GM19328 (cell line): ENCODE results near the gene KRT31.
"Not testable (repeated sequence)": the region's sequence is repeated elsewhere in the genome, so short reads cannot be mapped to it uniquely, and the experiment has no call there.

ENCODE experiments used
- ATAC-seq: cut with Tn5 transposase; IDR thresholded peaks from one replicate; pipeline ENCODE4 v1.9.1; 2021; ENCODE audit warnings: mild to moderate bottlenecking, moderate library complexity; ENCODE audit not compliant: unreplicated experiment

The KRT31 gene

DNA sequence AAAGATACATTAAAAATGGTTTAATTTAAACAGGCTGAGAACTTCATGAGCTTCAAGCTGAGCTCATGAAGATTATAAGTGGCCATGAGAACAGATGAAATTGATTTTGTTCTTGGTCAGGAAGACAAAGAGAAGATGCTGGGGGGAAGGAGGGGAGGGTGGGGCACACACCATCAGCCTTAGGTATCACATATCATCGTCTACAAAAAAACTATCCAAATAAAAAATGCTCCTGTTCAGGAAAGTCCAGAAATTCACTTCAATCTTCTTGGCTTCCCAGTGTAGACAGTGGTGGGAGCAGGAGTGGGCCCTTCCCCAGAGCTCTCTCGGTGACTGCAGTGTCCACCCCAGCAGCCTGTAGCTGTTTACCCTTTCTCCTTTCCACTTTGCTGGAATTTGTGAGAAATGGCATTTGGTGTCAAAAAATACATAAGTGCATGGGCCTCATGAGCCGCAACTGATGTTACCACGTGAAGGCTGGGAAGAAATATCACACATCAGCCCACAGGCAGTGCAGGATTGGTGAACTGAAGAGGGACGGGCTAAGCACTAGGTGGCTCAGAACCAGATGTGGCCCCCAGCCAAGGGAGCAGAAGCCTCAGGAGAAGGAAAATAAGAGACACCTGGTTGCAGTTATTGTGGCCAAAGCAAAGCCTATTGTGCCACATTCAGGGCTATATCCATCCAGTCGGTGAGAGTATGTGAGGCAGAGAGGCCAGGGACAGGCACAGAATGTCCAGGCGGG lies 20.9 kb upstream of the KRT31 start:
- no peak for ATAC-seq

DNA sequence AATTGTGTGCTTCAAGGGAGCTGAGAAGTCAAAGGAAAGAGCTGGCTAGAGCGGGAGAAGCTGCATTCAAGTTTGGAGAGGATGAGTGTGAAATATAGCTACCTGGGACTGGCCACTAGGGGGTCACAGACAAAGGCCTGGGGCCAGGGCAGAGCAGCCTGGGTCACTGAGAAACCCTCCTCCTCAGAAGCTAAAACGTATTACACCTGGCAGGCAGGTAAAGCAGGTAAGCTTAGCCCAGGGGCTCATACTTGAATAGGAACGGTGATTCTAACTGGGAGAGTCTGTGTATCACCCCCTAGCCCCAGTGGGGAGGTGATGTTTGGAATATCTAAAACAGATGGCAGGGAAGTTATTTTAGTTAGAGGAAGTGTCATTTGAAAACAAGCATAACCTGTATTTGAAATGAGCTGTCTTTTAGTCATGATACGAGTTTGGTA lies 20.2 kb upstream of the KRT31 start:
- ATAC-seq = no peak

DNA sequence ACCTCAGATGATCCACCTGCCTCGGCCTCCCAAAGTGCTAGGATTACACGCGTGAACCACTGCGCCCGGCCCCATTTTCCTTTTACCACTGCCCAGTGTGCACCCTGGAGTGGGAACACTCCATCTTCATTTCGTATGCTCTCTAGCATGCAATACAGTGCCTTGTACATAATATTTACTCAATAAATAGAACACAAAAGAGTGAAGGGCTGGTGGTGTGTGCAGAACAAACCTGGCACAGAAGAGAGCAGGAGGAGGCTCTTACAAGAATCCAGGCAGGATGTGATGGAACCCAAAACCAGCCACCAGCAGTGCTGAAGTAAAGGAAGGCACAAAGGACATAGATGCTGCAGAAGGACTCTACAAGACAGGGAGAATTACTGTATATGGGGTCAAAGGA lies 19.7 kb upstream of the KRT31 start:
- no peak for ATAC-seq

DNA sequence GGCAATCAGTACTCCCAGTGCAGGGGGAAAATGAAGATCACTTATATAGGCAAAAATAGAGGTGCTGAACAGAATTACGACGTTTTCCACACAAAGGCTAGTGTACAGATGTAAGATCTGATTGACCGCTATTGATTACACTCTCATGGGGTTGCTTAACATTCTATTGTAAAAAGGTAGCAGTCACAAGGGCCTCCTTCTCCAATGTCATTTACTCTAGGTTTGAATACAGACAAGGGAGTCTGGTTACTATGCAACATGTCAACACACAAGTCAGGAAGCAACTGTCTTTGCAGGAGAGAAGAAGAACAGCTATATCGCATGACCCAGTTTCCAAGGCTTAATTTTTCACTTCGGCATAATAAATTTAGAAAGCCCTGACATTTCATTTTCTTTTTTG lies 19.1 kb upstream of the KRT31 start:
- no peak for ATAC-seq

DNA sequence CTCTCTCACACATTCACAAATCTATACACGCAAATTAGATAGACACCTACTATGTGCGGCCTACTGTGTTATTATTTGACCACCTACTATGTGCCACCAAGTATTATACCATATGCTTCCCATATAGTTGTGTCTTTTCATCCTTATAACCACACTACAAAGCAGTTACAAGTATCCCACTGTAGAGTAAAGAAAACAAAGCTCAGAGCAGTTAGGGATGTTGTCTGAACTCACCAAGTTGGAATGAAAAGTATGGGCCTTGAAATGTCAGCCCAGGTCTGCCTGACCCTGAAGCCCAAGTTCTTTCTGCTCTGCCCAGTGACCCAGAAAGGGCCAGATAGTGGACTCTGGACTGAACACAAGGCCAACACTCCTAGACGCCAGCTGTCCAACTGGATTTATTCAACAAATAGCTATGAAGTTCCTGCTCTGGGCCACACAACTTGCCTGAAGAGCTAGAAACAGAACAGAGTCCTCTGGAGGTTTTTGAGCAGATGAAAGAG lies 18.5 kb upstream of the KRT31 start:
- ATAC-seq = no peak

DNA sequence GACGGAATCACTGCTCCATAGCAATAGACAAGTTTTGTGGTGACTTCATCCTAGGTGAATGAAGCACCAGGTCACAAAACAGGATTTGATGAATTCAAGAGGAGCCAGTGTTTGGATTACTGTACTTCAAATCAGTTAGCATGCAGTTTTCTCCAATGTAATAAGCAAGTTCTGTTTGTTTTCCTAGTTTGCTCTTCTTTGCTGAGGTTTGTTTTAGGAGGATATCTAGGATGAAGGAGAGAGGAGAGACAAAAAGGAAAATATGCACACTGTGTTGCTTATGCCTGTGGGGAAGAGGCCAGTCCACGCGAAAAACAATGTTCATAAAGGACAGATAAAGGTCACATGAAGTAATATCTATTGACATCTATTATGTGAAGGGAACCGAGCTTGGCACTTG lies 18.0 kb upstream of the KRT31 start:
- ATAC-seq = no peak

DNA sequence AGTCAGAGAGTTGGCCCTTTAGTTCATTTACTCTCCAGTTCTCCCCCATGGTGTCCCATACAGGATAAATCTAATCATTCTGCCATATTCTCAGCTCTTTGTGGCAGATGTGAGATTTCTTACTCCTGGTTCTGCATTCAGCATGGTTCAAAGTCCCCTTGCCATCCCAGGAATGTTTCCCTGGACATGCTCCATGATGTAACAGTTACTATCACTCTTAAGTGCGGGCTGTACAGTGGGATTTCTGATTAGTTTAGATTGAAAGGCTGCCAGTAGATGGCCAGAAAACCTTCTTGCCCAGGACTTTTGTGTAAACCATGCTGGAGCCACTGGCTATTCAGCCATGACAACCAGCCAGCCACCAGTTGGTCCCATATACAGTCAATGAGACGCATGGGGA lies 16.6 kb upstream of the KRT31 start:
- no peak for ATAC-seq

DNA sequence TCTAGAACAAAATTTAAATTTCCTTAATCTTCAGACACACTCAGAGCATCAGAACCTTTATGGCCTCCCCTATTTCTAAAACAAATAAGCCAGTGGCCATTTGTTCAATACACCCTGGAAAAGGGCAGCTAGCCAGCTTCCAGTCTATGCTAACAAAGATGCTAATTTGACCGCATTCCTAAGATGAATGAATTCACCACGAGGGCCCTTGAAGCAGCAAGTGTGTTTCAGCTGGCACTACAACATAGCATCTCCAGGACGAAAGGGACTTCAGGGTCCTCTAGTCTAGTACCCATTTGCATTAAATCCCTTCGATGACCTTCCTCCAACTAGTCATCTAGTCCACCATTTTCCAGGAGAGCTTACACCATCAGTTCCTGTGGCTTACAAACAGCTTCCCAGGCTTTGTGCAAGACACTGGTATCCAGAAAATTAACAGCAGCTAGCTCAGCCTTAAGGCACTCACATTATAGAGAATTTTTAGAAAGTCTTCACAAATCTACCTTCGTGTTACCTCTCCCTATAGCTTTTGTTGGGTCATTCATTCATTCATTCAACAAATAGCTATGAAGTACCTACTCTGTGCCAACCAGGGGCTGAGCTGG lies 16.0 kb upstream of the KRT31 start:
- ATAC-seq = no peak

DNA sequence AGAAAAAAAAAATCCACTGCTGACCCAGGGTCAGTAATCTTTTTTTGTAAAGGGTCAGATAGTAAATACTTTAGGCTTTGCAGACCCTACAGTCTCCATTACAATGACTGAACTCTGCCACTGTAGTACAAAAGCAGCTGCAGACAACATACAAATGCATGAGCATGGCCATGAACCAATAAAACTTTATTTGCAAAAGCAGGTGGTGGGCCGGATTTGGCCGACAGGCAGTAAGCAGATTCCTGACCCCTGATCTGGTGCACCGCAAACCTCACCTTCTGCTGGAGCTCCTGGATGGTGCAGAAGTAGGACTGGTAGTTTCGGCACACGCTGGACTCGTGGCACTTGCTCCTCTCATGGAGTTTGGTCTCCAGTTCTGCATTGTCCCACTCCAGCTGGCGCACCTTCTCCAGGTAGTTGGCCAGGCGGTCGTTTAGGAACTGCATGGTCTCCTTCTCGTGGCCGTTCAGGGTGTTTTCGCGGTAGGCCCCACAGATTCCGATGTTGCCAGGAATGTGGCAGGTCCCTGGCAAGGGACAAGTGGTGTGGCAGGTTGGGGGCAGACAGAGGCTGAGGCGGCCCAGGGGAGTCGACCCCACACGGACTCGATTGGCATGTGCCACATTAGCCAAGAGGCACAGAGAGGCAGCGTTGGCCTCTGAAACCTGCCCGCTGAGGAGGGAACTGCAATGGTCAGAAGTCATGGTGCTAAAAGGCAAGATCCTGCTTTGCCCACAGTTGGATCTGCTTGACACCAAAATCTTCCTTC lies 13.8 kb upstream of the KRT31 start:
- ATAC-seq = no peak

DNA sequence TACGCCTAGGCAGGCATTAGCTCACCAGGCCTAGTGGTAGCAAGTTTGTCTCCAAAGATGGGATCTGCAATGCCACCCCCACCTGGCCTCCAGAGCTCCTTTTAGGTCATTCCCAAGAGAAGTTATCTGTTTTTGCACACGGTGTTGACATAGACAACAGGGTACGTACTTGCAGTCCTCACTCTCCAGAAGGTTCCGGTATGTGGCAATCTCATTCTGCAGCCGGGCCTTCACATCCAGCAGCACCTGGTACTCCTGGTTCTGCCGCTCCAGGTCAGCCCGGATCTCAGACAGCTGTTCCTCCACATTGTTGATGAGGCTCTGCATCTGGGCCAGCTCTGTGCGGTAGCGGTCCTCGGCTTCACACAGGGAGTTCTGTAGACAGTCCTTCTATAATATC lies 9.8 kb upstream of the KRT31 start:
- ATAC-seq = no peak

DNA sequence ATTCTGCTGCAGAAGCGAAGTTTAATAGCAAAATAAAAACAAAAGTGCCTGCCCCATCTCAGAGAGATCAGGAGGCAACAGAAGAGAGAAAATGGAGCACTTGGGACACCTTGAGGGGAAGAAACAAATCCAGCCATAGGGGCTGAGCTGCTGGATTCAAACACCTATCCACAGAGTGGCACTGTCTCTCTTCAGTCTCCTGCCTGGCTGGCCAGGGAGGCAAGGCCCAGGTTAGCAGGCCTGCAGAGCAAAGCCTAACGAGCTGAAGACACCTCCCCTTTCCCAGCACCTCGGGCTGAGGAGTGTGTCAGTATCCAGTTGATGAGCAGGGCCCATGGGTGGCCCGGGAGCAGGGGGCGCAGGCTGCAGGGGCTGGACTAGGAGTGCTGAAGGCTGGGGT lies 8.8 kb upstream of the KRT31 start:
- no peak for ATAC-seq

DNA sequence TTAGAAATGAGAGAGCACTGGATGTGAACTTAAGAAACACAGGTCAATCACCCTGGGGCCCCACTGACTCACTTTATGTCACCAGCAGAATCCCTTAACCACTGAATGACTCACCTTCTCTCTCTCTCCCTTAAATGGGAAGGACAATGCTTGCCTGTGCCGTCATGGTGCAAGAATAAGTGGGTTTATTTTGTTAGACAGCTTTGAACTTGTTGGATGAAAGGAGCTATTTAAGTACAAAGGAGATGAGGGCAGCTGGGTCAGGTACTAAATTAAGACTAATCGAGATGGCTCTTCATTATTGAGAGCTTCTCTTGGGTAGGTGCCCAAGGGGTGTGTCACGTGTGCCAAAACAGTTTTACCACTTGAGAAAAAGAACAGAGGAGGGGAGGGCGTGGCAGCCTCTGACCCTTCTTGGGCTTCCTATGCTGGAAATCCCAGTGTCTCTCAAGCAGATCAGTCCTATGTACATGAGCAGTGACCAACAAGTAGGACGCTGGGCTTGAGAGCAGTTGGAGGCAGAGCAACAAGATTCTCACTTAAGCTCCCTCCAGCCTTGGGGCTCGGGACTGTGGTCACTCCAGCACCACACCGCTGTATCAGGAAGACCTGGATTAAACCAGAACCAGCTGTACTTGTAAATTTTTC lies 6.7 kb upstream of the KRT31 start:
- ATAC-seq = no peak

DNA sequence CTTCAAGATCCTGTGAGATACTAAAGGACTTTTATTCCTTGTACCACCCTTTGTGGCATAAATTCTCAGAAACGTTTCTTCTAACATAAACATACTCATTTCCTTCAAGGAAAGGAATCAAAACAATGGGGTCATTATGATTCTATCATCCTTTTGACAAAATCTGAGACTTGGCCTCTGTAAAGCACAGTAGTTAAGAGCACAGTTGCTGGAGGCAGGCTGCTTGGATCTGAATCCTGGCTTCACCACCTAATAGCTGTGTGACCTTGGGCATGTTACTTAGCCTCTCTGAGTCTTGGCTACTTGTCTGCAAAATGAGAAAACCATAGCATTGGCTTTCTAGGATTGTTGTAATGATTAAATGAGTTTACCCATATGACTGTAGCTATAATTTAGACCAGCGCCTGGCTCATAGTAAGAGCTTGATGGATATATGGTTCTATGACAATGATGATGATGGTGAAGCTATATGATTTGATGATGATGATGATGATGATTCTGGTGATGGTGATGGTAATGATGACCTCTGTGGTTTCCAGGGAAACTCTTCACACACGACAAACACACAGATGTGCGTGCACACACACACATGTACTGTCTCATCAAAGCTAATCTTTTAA lies 6.1 kb upstream of the KRT31 start:
- no peak for ATAC-seq

DNA sequence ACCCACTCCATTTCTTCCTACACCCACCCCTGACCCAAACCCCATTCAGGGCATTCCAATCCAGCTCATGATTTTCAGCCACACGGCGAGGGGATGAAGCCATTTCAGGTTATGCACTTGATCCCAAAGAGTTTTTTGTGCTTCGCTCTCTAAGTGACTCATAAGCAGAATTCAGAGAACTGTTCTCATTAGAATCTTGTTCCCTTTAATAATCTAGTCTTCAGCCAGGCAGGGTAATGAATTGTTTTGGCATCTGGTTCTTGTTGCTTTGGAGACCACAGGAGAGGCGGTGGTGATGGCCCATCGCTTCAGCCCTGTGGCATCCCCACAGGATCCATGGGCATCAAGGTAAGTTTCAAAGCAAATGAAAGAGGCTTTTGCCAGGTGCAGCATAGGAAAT lies 4.8 kb upstream of the KRT31 start:
- ATAC-seq = no peak

DNA sequence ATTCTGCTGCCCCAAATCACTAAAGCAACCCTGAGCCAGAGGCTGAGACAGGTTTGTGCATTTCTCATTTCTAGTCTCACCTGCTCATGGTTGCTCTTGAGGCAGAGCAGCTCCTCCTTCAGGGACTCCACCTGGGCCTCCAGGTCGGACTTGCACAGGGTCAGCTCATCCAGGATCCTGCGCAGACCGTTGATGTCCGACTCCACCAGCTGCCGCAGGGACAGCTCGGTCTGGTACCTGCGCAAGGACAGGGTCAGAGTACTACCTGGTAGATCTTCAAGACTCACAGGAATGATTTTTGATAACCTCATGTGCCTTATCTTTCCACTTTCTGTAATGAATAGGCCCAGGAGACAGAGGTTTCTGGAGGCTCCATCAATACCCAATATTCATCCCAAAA lies 1.1 kb downstream of the KRT31 start:
- ATAC-seq = no peak

DNA sequence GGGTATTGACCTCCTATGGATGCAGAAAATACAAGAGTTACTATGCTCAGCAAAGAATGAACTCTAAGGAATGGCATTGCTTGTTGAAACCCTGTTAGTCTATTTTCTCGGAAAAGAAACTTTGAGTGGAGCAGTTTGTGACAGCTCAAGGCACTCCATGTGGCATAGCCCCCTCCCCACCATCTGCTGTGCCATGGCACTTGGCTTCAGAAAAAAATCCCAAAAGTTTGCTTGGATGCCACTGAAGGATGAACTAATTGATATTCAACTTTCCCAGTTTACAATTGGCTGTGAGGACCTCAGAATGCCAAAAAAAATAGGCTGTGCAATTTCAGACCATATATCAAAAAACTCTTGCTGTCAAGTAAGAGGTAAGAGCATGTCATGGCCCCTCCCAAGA lies 1.8 kb downstream of the KRT31 start:
- no peak for ATAC-seq

DNA sequence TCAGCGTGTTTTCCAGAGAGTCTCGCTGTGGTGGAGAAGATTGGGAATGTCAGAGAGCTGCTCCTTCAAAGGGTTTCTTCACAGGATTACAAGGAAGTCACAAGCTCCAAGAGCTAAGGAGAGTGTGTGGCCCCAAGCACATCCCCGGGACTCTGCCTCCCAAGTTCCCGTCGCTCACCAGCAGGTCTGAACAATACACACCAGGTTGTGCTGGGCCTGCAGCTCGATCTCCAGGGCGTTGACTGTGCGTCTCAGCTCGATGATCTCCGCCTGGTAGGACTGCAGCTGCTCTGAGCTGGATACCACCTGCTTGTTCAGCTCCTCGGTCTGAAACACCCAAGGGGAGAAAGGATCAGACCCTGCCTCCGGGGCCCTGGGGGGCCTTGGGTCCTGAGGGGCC lies 2.4 kb downstream of the KRT31 start:
- not testable (repeated sequence) for ATAC-seq

DNA sequence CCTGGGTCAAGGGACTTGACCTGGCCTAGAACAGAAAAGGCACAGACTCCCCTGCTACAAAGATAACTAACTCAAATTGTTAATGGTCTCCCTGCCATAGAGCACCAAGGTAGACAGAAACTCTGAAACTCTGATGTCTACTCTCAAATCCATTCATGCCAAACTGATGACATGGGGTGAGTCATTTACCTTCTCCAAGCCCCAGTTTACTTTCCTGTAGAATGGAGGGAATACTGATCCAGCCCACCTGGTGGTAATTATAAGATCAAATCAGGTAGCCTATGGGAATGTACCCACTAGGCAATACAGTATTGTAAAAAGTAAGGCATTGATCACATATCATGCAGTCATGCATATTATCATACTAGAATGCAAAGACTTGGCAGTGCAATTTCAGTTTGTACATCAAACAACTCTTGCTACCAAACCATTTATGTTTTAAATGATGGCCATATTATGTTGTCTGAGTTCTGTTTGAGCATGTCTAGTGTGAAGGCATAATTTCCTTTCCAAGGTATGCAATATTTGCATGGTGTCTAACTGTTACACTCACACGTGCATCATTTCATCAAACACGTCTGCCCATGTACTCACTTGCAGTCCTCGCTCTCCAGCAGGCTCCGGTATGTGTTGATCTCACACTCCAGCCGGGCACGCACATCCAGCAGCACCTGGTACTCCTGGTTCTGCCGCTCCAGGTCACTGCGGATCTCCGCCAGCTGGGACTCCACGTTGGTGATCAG lies 3.0 kb downstream of the KRT31 start:
- ATAC-seq = no peak

DNA sequence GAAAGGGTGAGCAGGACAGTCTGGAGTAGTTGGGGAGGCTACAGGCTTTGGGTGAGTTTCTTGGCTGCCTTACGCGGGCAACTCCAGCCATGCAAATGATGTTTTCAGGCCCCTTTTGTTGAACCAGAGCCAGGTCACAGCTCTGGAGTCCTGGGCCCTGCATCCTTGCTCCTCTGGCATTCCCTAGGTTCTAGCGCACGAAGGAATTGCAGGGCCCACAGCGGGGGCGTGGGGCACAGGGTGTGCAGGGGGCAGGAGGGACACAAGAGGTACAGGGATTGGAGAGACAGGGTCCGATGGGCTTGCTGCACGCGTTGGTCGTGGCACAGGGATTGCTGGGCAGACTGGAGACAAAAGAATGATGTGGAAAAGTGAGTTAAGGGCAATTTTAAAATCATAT lies 3.6 kb downstream of the KRT31 start:
- no peak for ATAC-seq

DNA sequence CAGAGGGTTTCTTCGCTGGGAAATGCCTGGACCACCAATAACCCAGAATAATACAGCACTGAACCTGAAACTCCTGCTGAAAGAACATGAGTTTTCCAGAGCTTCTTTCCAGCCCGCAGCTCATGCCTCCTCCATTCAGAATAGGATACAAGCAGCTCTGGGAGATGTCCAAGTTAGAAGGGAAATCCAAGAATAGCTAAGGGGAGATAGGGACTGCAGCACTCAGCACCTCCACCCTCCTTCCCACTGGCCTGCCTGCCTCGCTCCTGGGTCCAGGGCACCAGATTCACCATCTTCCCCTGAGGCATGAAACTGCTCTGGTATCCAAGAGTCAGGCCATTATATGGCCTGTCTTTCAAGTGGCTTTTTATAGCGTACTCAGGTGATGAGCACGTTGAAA lies 4.1 kb downstream of the KRT31 start:
- ATAC-seq = no peak
